Loucy (cell line): ENCODE results near the gene SNX24.

Source experiments
- H2AFZ ChIP-seq: fragments of 200-600 bp; sonication (generic); 2 replicates; pipeline ENCODE4 v1.6.0; 2016; ENCODE audit warnings: antibody characterized with exemption, mild to moderate bottlenecking, low read length, moderate library complexity
- H3F3A ChIP-seq: fragments of 200-600 bp; 2 replicates; pipeline ENCODE4 v1.6.0; 2016; ENCODE audit warnings: antibody characterized with exemption, low read depth, mild to moderate bottlenecking
- H3K27me3 ChIP-seq: fragments of 200-600 bp; sonication (generic); 2 replicates; pipeline ENCODE4 v1.6.1; 2014; ENCODE audit warnings: low read length, mild to moderate bottlenecking; ENCODE audit not compliant: insufficient read depth, poor library complexity, severe bottlenecking
- H3K36me3 ChIP-seq: fragments of 200-600 bp; sonication (generic); 2 replicates; pipeline ENCODE4 v1.6.1; 2016; ENCODE audit warnings: low read length; ENCODE audit not compliant: insufficient read depth
- H3K4me1 ChIP-seq: fragments of 200-600 bp; sonication (generic); 2 replicates; pipeline ENCODE4 v1.5.1; 2014; ENCODE audit warnings: low read length, mild to moderate bottlenecking; ENCODE audit not compliant: insufficient read depth, poor library complexity, severe bottlenecking
- H3K4me2 ChIP-seq: fragments of 200-600 bp; sonication (generic); 2 replicates; pipeline ENCODE4 v1.6.0; 2014; ENCODE audit warnings: antibody characterized with exemption, low read length, low read depth, mild to moderate bottlenecking; ENCODE audit not compliant: poor library complexity, severe bottlenecking
- H3K4me3 ChIP-seq: fragments of 200-600 bp; sonication (generic); 2 replicates; pipeline ENCODE4 v1.5.1; 2014; ENCODE audit warnings: low read length, mild to moderate bottlenecking, mixed read lengths; ENCODE audit not compliant: poor library complexity, severe bottlenecking
- H3K79me2 ChIP-seq: fragments of 200-600 bp; sonication (generic); 2 replicates; pipeline ENCODE4 v1.6.1; 2014; ENCODE audit warnings: low read length; ENCODE audit not compliant: insufficient read depth
- H3K9ac ChIP-seq: fragments of 200-600 bp; sonication (generic); 2 replicates; pipeline ENCODE4 v1.6.0; 2014; ENCODE audit warnings: mild to moderate bottlenecking, low read depth, low read length, moderate library complexity; ENCODE audit not compliant: poor library complexity, severe bottlenecking
- H3K9me2 ChIP-seq: fragments of 200-600 bp; sonication (generic); replicated peaks from 2 replicates; pipeline ENCODE4 v1.6.1; 2016; ENCODE audit warnings: low read depth, low read length, mixed read lengths
- H3K9me3 ChIP-seq: fragments of 200-600 bp; sonication (generic); 2 replicates; pipeline ENCODE4 v1.6.1; 2014; ENCODE audit warnings: mild to moderate bottlenecking, antibody characterized with exemption, low read length, low read depth; ENCODE audit not compliant: insufficient read depth
- H4K20me1 ChIP-seq: fragments of 200-600 bp; sonication (generic); 2 replicates; pipeline ENCODE4 v1.6.0; 2014; ENCODE audit warnings: antibody characterized with exemption, low read length, mild to moderate bottlenecking; ENCODE audit not compliant: insufficient read depth, poor library complexity, severe bottlenecking
- EZH2phosphoT487 ChIP-seq: fragments of 200-600 bp; IDR thresholded peaks from 2 replicates; pipeline ENCODE4 v1.6.1; 2018; ENCODE audit warnings: antibody characterized with exemption, mild to moderate bottlenecking, moderate library complexity, borderline replicate concordance
- TF ChIP-seq, protein P1 (sequence below): fragments of 200-600 bp; sonication (generic); conservative IDR thresholded peaks from 2 replicates; pipeline ENCODE4 v1.5.1; 2014; ENCODE audit warnings: mild to moderate bottlenecking, antibody characterized with exemption, low read length

SNX24 gene

GRCh38 chr5:122936088-122936487, 90.7 kb downstream of the SNX24 start:
- H3K9me2 ChIP-seq = no peaks in the 10 kb centered on the region
- H3K4me1 ChIP-seq = peaks cover 4% of the 10 kb centered on the region
- H3K9me3 ChIP-seq = no peaks in the 10 kb centered on the region
- no peaks in the 10 kb centered on the region for H3F3A ChIP-seq
- H3K36me3 ChIP-seq = no peaks in the 10 kb centered on the region
- H4K20me1 ChIP-seq = no peaks in the 10 kb centered on the region
- H3K79me2 ChIP-seq = no peaks in the 10 kb centered on the region
- TF ChIP-seq EZH2phosphoT487 = no peak
- TF ChIP-seq, protein P1, sequence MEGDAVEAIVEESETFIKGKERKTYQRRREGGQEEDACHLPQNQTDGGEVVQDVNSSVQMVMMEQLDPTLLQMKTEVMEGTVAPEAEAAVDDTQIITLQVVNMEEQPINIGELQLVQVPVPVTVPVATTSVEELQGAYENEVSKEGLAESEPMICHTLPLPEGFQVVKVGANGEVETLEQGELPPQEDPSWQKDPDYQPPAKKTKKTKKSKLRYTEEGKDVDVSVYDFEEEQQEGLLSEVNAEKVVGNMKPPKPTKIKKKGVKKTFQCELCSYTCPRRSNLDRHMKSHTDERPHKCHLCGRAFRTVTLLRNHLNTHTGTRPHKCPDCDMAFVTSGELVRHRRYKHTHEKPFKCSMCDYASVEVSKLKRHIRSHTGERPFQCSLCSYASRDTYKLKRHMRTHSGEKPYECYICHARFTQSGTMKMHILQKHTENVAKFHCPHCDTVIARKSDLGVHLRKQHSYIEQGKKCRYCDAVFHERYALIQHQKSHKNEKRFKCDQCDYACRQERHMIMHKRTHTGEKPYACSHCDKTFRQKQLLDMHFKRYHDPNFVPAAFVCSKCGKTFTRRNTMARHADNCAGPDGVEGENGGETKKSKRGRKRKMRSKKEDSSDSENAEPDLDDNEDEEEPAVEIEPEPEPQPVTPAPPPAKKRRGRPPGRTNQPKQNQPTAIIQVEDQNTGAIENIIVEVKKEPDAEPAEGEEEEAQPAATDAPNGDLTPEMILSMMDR = no peak
- H3K4me2 ChIP-seq = no peak overlapping the region
- H3K9ac ChIP-seq = no peak overlapping the region
- no peaks in the 10 kb centered on the region for H3K27me3 ChIP-seq
- H3K4me3 ChIP-seq = no peak overlapping the region
- H2AFZ ChIP-seq = no peak overlapping the region

DNA sequence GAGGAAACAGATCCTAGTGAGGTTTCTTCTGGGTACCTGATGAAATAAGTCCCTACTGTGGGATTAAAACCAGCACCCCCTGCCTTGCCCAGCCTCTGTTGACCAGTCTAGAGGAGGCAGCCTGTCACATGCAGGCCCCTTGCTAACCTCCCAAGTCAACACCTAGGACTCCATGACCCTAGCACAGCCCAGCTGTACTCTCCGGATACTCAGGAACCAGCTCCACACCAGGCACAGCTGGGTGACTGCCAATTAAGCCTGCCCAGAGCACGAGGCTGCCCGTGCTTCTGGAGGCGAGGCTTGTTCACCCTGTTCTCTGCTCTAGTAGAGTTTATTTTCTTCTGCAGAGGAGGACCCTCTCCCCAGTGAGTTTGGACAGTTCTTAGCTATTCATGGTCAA, 92.5 kb downstream of the SNX24 start:
- no peaks in the 10 kb centered on the region for H3K36me3 ChIP-seq
- no peaks in the 10 kb centered on the region for H3K79me2 ChIP-seq
- H3K4me1 ChIP-seq = peaks cover 4% of the 10 kb centered on the region
- no peaks in the 10 kb centered on the region for H3K9me3 ChIP-seq
- no peaks in the 10 kb centered on the region for H3K27me3 ChIP-seq
- H3K4me3 ChIP-seq = no peak overlapping the region
- H2AFZ ChIP-seq = no peak overlapping the region
- H4K20me1 ChIP-seq = no peaks in the 10 kb centered on the region
- TF ChIP-seq, protein P1 = no peak
- no peak for TF ChIP-seq EZH2phosphoT487
- H3F3A ChIP-seq = no peaks in the 10 kb centered on the region
- no peak overlapping the region for H3K9ac ChIP-seq
- H3K9me2 ChIP-seq = no peaks in the 10 kb centered on the region
- no peak overlapping the region for H3K4me2 ChIP-seq

- Histone ChIP-seq H3K4me3 (no peak overlapping the region), H3K9me3 (no peaks in the 10 kb centered on the region), H3K9ac (no peak overlapping the region), H3K9me2 (no peaks in the 10 kb centered on the region), H3K79me2 (no peaks in the 10 kb centered on the region), H3K4me1 (peaks cover 4% of the 10 kb centered on the region), H4K20me1 (no peaks in the 10 kb centered on the region), H3K36me3 (no peaks in the 10 kb centered on the region), H3F3A (no peaks in the 10 kb centered on the region), H3K27me3 (no peaks in the 10 kb centered on the region), H2AFZ (no peak overlapping the region), H3K4me2 (no peak overlapping the region)
- no peak for TF ChIP-seq EZH2phosphoT487
- TF ChIP-seq, protein P1 = no peak
Observed at GRCh38 chr5:122940890-122941289, 95.5 kb downstream of the SNX24 start.
